C1 segment of cervical spinal cord (tissue), 14 donors: ENCODE results near the gene RNASE2.
"Not testable (repeated sequence)": the region's sequence is repeated elsewhere in the genome, so short reads cannot be mapped to it uniquely, and the experiment has no call there.

Experiments
- DNase-seq, 14 donors: peaks; one replicate each; lab custom pipeline; 2025; lab: John Stamatoyannopoulos, UW

RNASE2 gene

GRCh38 chr14:20982646-20983369, 27.5 kb downstream of the RNASE2 start:
- no peak for DNase-seq

DNA sequence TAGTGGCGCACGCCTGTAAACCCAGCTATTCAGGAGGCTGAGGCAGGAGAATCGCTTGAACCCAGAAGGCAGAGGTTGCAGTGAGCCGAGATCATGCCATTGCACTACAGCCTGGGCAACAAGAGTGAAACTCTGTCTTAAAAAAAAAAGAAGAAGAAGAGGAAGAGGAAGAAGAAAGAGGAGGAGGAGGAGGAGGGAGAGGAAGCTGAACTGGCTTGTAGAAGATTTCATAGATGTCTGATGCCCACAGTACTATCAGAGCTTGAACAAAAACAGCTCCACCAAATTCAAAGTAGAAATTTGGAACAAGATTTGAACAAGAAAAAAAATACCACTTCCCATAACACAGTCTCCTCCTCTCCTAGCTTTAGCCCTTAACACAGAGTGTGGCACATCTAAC, 30.4 kb downstream of the RNASE2 start:
- not testable (repeated sequence) for DNase-seq

- no peak for DNase-seq
Observed at GRCh38 chr14:20986811-20987210, 31.5 kb downstream of the RNASE2 start.

GRCh38 chr14:20988717-20989470, 33.6 kb downstream of the RNASE2 start:
- peak in 2 of 14 donors; percentile 2 to 23 for DNase-seq

DNA sequence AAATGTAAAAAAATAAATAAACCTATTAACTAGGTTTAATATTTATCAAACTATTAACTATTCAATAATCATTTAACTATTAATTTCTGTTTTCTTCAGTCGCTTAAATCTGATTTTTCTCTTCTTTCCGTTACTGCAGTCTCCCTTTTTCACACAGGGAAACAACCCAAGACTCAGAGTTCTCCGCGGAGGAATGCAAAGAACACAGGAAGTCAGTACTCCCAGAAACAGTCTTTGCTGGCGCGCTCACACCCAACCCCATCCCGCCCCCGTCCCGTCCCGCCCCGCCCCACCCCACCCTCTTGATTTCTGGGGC, 34.1 kb downstream of the RNASE2 start:
- DNase-seq: no peak

DNA sequence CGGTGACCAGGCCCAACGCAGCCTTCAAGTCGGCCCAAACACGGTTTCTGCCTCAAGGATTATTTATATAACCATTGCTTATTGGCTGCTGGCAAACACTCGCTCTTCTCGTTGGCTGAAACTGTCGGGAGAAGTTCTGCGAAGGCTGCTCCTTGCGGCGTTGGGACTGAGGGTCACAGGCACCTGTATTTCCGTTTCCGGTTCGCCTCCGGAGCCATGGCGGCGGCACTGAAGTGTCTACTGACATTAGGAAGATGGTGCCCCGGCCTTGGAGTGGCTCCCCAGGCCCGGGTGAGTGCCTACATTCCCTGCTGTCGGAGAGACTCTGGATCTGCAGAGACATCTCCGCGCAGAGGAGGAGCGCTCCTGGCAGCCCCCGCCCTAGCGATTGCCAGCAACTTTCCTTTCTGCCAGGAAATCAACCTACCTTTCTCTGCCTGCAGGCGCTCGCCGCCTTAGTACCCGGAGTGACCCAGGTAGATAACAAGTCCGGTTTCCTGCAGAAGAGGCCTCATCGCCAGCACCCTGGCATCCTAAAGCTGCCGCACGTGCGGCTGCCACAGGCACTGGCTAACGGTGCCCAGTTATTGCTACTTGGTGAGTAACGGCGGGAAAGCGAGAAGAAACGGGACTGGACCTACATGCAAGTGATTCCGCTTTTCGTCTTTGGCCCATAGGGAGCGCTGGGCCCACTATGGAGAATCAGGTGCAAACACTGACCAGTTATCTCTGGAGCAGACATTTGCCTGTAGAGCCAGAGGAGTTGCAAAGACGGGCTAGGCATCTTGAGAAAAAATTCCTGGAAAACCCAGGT, 34.7 kb downstream of the RNASE2 start, which contains the start of gene METTL17:
Gene METTL17, plus strand, starts transcription at position 194 of the 814 bp plus-strand sequence. Its CDS starts 23 bp downstream, at position 217.
- DNase-seq: peak; percentile 14 to 95 (median 85)

DNA sequence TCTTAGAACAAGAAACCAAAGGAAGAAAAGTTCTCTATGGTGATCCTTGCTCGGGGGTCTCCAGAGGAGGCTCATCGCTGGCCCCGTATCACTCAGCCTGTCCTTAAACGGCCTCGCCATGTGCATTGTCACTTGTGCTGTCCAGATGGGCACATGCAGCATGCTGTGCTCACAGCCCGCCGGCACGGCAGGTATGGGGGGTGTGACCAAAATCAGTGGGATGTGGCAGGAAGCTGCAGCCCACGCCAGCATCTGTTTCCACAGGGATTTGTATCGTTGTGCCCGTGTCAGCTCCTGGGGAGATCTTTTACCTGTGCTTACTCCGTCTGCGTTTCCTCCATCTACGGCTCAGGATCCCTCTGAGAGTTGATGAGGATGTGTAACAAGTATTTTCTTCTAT, 41.2 kb downstream of the RNASE2 start:
- DNase-seq: no peak

DNA sequence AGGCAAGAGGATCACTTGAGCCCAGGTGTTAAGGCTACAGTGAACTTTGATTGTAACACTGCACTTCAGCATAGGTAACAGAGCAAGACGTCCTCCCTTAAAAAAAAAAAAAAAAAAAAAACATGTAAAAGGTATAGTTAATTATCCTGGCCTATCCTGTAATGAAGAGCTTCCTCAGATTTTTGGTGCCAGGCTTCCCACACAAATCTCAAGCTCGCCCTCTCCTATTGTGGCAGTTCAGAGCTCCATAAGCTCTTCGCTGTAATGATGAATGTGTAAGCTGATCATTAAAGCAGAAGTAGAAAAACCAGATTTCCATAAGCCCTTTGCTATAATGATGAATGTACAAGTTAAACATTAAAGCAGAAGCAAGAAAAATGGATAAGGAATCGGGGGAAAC, 41.8 kb downstream of the RNASE2 start:
- no peak for DNase-seq

DNA sequence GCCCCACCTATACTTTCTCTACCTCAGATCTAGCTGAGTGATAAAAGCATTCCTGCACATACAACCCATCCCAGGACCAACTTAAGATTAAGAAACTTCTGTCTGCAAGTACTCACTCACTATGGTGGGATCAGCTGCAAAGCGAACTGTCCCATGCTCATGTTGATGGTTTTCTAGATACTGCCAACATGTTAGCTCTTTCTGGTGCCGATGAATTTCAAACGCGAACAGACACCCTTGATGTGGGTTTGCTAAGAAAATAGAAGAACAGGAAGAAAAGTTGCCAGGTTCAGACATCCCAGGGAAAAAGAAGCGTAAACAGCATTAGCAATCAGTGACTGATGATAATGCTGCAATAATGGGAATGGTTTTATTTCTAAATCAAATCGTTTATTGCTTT, 42.3 kb downstream of the RNASE2 start:
- DNase-seq: no peak

DNA sequence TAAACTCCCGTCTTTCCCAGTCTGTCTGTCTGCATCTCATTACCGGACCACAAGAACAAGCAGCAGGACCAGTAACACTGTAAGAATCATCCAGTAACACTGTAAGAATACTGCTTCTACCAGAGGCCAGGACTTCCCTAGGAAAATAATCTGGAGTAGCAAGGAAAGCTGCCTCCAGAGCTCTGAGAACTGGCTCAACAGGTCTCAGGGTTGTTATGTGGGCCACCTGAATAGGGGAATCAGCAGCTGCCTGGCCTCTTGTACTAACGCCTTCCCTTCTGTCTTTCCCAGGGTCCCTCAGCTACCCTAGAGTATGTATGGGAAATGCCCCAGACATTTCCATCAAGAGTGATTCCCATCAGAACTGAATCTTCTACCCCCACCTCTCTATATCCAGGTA, 42.9 kb downstream of the RNASE2 start:
- no peak for DNase-seq

DNA sequence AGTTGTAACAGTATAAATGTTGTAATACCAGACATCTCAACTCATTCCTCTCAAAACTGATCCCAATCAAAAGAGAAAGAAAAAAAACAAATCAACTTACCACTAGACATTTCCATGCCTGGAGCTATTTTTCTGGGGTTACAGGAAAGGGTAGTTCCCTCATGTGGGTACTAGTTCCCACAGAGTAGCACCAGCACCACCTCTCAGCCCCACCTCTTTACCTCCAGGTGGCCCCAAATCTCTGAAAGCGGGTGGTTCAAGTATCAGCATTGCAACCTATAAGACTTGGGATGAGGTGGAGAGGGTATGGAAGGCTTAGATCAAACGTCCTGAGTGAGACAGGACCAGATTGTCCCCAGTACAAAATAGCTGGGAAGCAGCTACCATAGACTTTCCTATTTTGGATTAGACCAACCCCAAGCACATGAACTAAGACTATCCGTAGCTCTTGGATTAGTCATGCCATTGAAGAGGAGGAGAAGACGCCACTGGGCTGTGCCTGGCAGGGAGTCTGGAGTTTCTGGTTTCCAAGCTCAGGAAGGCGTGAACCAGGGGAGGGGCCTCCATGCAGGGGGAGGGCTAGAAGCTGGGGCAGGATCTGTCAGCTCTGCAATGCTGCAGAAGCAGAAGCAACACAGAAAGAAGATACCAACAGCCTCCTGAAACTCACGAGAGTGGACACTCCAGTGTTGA, 43.5 kb downstream of the RNASE2 start, which contains the start of gene SLC39A2:
Gene SLC39A2, plus strand, starts transcription at position 620 of the 693 bp plus-strand sequence. CDS start 154 bp downstream, outside the sequence.
- DNase-seq: peak in 1 of 14 donors; percentile 11

GRCh38 chr14:20999591-20999990, 44.3 kb downstream of the RNASE2 start:
- no peak for DNase-seq

- no peak for DNase-seq
Observed at GRCh38 chr14:21001218-21001617, 45.9 kb downstream of the RNASE2 start.

DNA sequence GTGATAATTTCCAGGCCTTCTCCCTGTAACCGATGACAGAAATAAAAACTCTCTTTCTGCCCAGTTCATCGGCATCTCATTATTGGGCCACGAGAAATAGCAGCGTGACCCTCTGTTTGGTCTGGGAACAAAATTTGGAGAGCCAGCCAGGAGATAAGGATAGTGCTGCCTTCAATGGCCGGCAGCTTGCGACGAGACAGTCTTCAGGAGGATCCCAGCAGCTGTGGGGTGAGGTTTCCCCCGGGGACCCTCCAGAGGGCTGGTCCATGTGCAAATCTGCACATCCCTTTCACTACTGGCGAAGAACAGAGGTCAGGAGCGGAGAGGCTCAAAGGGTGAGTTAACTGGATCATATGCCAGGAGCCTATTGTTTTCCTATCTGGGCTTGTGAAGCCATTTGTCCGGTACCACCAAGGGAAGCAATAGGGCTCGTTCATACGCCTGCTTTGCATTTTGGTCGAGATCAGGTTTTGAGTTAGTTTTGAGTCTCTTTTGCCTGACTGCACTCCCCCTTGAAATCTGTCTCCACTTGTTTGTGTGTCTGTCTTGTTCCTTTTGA, 48.6 kb downstream of the RNASE2 start:
- DNase-seq: no peak
